Brain microvascular endothelial cell (primary cell): ENCODE measurements around the gene SNRPF.

ENCODE experiments used
- DNase-seq: peaks from one replicate; pipeline ENCODE4 v3.0.0-alpha.2; 2020
- H3K27ac ChIP-seq: fragments of 250-450 bp; sonication (Bioruptor Pico); 2 replicates; pipeline ENCODE4 v1.5.1; 2020; ENCODE audit warnings: mild to moderate bottlenecking, moderate library complexity
- H3K27me3 ChIP-seq: fragments of 250-450 bp; sonication (Bioruptor Pico); replicated peaks from 2 replicates; pipeline ENCODE4 v1.5.1; 2020; ENCODE audit warnings: mild to moderate bottlenecking
- H3K36me3 ChIP-seq: fragments of 250-450 bp; sonication (Bioruptor Pico); replicated peaks from 2 replicates; pipeline ENCODE4 v1.5.1; 2020; ENCODE audit warnings: mild to moderate bottlenecking
- H3K4me3 ChIP-seq: 2 replicates; pipeline ENCODE4 v1.5.1; 2011; ENCODE audit warnings: low read depth, mild to moderate bottlenecking, control low read depth, low read length, moderate library complexity
- CTCF ChIP-seq: IDR thresholded peaks from 2 replicates; pipeline ENCODE4 v1.5.1; 2011; ENCODE audit warnings: low read depth, mild to moderate bottlenecking, moderate library complexity, low read length, control low read depth, inconsistent platforms; ENCODE audit errors: missing control alignments
- in situ Hi-C: cut with HindIII; loops from 2 replicates; pipeline ENCODE4 v1.10.0; 2017; ENCODE audit warnings: low sequenced_read_pairs, low pct_ligation_motif_present

SNRPF gene

DNA sequence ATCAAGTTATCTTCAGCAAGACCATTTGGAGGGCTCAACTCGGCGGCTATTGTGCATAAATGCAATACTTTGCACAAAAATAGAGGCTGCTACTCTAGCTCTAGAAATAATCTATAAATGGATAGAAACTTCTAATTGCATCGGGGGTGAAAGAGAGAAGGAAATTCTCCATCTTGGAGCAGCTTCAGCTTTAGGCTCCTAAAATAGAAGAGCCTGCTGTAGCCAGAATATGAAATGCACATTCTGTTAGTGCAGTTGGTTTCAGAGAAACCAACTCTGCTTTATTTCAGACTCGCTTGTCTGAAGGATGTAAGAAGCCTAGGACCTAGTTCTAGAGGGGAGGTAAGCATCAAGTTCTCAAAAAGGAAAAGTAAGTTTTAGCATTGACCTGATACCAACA lies 38.1 kb downstream of the SNRPF start:
- in situ Hi-C loops: no loop called here
- H3K27ac ChIP-seq: no peak overlapping the region
- no peak for DNase-seq
- H3K4me3 ChIP-seq: no peak overlapping the region
- TF ChIP-seq CTCF: no peak
- H3K36me3 ChIP-seq: no peaks in the 10 kb centered on the region
- no peaks in the 10 kb centered on the region for H3K27me3 ChIP-seq

- TF ChIP-seq CTCF: no peak
- Histone ChIP-seq H3K4me3 (no peak overlapping the region), H3K27me3 (no peaks in the 10 kb centered on the region), H3K36me3 (no peaks in the 10 kb centered on the region), H3K27ac (no peak overlapping the region)
- no peak for DNase-seq
- in situ Hi-C loops: no loop called here
These were observed 39.3 kb downstream of the SNRPF start for GRCh38 chr12:95898081-95898480.

- Histone ChIP-seq H3K27ac (no peak overlapping the region), H3K4me3 (no peak overlapping the region), H3K36me3 (no peaks in the 10 kb centered on the region), H3K27me3 (no peaks in the 10 kb centered on the region)
- in situ Hi-C loops: no loop called here
- no peak for TF ChIP-seq CTCF
- no peak for DNase-seq
These were observed 49.8 kb downstream of the SNRPF start for GRCh38 chr12:95908573-95908972.

- no peak overlapping the region for H3K4me3 ChIP-seq
- TF ChIP-seq CTCF: no peak
- in situ Hi-C loops: no loop called here
- no peaks in the 10 kb centered on the region for H3K27me3 ChIP-seq
- no peak overlapping the region for H3K27ac ChIP-seq
- no peaks in the 10 kb centered on the region for H3K36me3 ChIP-seq
- no peak for DNase-seq
These were observed 51.1 kb downstream of the SNRPF start for GRCh38 chr12:95909871-95910270.
